GM12891 (cell line): ENCODE data around the gene OR51F1.

Source experiments
- PAX5 ChIP-seq: IDR thresholded peaks from 2 replicates; pipeline ENCODE4 v1.6.1; 2011; ENCODE audit warnings: low read length, moderate library complexity, mild to moderate bottlenecking; ENCODE audit not compliant: insufficient read depth, severe bottlenecking
- POLR2A ChIP-seq: IDR thresholded peaks from 2 replicates; pipeline ENCODE4 v1.6.1; 2011; ENCODE audit warnings: low read depth, low read length, control low read depth
- POLR2AphosphoS5 ChIP-seq: IDR thresholded peaks from 2 replicates; pipeline ENCODE4 v1.6.1; 2011; ENCODE audit warnings: low read depth, low read length, control low read depth
- POU2F2 ChIP-seq: IDR thresholded peaks from 2 replicates; pipeline ENCODE4 v1.6.1; 2011; ENCODE audit warnings: low read depth, mild to moderate bottlenecking, control low read depth, low read length, moderate library complexity
- SPI1 ChIP-seq: IDR thresholded peaks from 2 replicates; pipeline ENCODE4 v1.6.1; 2011; ENCODE audit warnings: low read depth, low read length, control low read depth
- TAF1 ChIP-seq: IDR thresholded peaks from 2 replicates; pipeline ENCODE4 v1.6.1; 2011; ENCODE audit warnings: low read depth, low read length, control low read depth

GRCh38 chr11:4768094-4768493 lies 1.6 kb downstream of the OR51F1 start:
- TF ChIP-seq POLR2A = no peak
- no peak for TF ChIP-seq TAF1
- TF ChIP-seq POLR2AphosphoS5 = no peak
- TF ChIP-seq SPI1 = no peak
- TF ChIP-seq PAX5 = no peak
- no peak for TF ChIP-seq POU2F2
